HCT116 (cell line): Measurements from ENCODE around the gene DBR1. TPM values are rescaled to one million over a fixed set of nuclear protein-coding genes. Genes with fewer than 3 reads are reported as not detected.

ENCODE experiments used
- ATAC-seq: fragments of 200-7000 bp; cut with Tn5 transposase; 2 replicates; pipeline ENCODE4 v1.9.1; 2020; ENCODE audit warnings: mild to moderate bottlenecking, moderate library complexity
- BruUV-seq: library from RNA; stranded (reverse); fragments of 400-500 nt; replicated peaks from 2 replicates; lab custom pipeline; 2021; lab: Mats Ljungman, UMichigan
- CTCF ChIA-PET: fragments of 300-600 bp; sonication (Branson Sonifier 250); formaldehyde crosslinking; loops from one replicate; lab custom pipeline; 2021; ENCODE audit warnings: antibody characterized with exemption; lab: Charles Lee
- POLR2A ChIA-PET: fragments of 300-600, 350-600 bp; sonication (Branson Sonifier 250); formaldehyde crosslinking; loops from one replicate; lab custom pipeline; 2021; ENCODE audit warnings: antibody characterized with exemption; lab: Charles Lee
- RAD21 ChIA-PET, 2 experiments: fragments of 300-600 bp; sonication (Branson Sonifier 250); formaldehyde crosslinking; loops; one replicate each; lab custom pipeline; 2023; ENCODE audit warnings: low total read pairs in 2 of 2; ENCODE audit not compliant: uncharacterized antibody in 2 of 2, unreplicated experiment in 2 of 2, low non-redundant PET in 1 of 2; lab: Charles Lee
- DNase-seq: peaks from one replicate; pipeline ENCODE4 v3.0.0-alpha.2; 2010; ENCODE audit warnings: low read depth, low spot score
- H2AFZ ChIP-seq: fragments of 200-600 bp; shearing (Covaris generic), sonication (generic); 2 replicates; pipeline ENCODE4 v1.6.1; 2017; ENCODE audit warnings: low read depth, mixed run types, mixed read lengths, antibody characterized with exemption, low read length; ENCODE audit not compliant: poor library complexity, severe bottlenecking
- H3K27ac ChIP-seq: 2 replicates; pipeline ENCODE4 v1.5.1; 2012; ENCODE audit warnings: low read depth, low read length
- H3K27me3 ChIP-seq: fragments of 200-600 bp; sonication (generic); 2 replicates; pipeline ENCODE4 v1.6.1; 2016; ENCODE audit warnings: mixed run types, low read length, mixed read lengths; ENCODE audit not compliant: insufficient read depth
- H3K36me3 ChIP-seq, 2 experiments: fragments of 200-500 bp in 1 of 2; fragments of 200-600 bp in 1 of 2; sonication (Bioruptor generic) in 1 of 2; sonication (generic) in 1 of 2; 2 replicates each; pipeline versions ENCODE4 v1.5.1 to v1.6.1; 2014 to 2016; ENCODE audit warnings: low read length in 2 of 2, inconsistent platforms in 1 of 2, mixed read lengths in 1 of 2, mixed run types in 1 of 2; ENCODE audit not compliant: insufficient read depth in 2 of 2, control insufficient read depth in 1 of 2
- H3K4me1 ChIP-seq, 2 experiments: fragments of 200-600 bp in 1 of 2; sonication (generic) in 1 of 2; 2 replicates each; pipeline versions ENCODE4 v1.5.1 to v1.6.1; 2012 to 2017; ENCODE audit warnings: low read length in 2 of 2, inconsistent platforms in 1 of 2, mild to moderate bottlenecking in 1 of 2, mixed read lengths in 1 of 2, mixed run types in 1 of 2, moderate library complexity in 1 of 2; ENCODE audit not compliant: insufficient read depth in 2 of 2, control insufficient read depth in 1 of 2
- H3K4me2 ChIP-seq: fragments of 200-600 bp; sonication (generic); 2 replicates; pipeline ENCODE4 v1.6.1; 2017; ENCODE audit warnings: mixed run types, low read length, mixed read lengths
- H3K4me3 ChIP-seq, 2 experiments: fragments of 200-600 bp in 1 of 2; sonication (generic) in 1 of 2; replicated peaks in 1 of 2; 2 replicates each; pipeline ENCODE4 v1.5.1; 2011 to 2016; ENCODE audit warnings: low read length in 2 of 2, control low read depth in 1 of 2, low read depth in 1 of 2, mild to moderate bottlenecking in 1 of 2, mixed read lengths in 1 of 2, mixed run types in 1 of 2
- H3K79me2 ChIP-seq: fragments of 200-600 bp; sonication (generic); 2 replicates; pipeline ENCODE4 v1.6.1; 2017; ENCODE audit warnings: mild to moderate bottlenecking, mixed run types, low read length, moderate library complexity, mixed read lengths; ENCODE audit not compliant: insufficient read depth
- H3K9ac ChIP-seq: fragments of 200-600 bp; sonication (generic); 2 replicates; pipeline ENCODE4 v1.6.1; 2016; ENCODE audit warnings: low read length, mixed read lengths
- H3K9me2 ChIP-seq: fragments of 200-600 bp; sonication (generic), shearing (Covaris generic); 2 replicates; pipeline ENCODE4 v1.6.1; 2017; ENCODE audit warnings: mixed run types, mild to moderate bottlenecking, moderate library complexity; ENCODE audit not compliant: insufficient read depth
- H3K9me3 ChIP-seq, 2 experiments: fragments of 200-500 bp in 1 of 2; fragments of 200-600 bp in 1 of 2; sonication (Bioruptor generic) in 1 of 2; sonication (generic) in 1 of 2; 2 replicates each; pipeline ENCODE4 v1.6.1; 2014 to 2017; ENCODE audit warnings: low read length in 2 of 2, mixed read lengths in 2 of 2, inconsistent platforms in 1 of 2, low read depth in 1 of 2, mild to moderate bottlenecking in 1 of 2, mixed run types in 1 of 2, moderate library complexity in 1 of 2; ENCODE audit not compliant: control insufficient read depth in 1 of 2, insufficient read depth in 1 of 2
- H4K20me1 ChIP-seq: fragments of 200-600 bp; sonication (generic), shearing (Covaris generic); 2 replicates; pipeline ENCODE4 v1.6.1; 2017; ENCODE audit warnings: mixed run types, mild to moderate bottlenecking, moderate library complexity; ENCODE audit not compliant: insufficient read depth
- CBX3 ChIP-seq: IDR thresholded peaks from 2 replicates; pipeline ENCODE4 v1.6.1; 2012; ENCODE audit warnings: low read depth
- ELF1 ChIP-seq: IDR thresholded peaks from 2 replicates; pipeline ENCODE4 v1.6.1; 2012; ENCODE audit warnings: low read depth, borderline replicate concordance
- EZH2phosphoT487 ChIP-seq: fragments of 200-600 bp; IDR thresholded peaks from 2 replicates; pipeline ENCODE4 v1.6.1; 2018; ENCODE audit warnings: antibody characterized with exemption, borderline replicate concordance
- JUND ChIP-seq: IDR thresholded peaks from 2 replicates; pipeline ENCODE4 v1.6.1; 2012
- POLR2A ChIP-seq: IDR thresholded peaks from 2 replicates; pipeline ENCODE4 v1.7.0; 2011; ENCODE audit warnings: borderline replicate concordance; ENCODE audit not compliant: insufficient read depth, insufficient read length; ENCODE audit errors: extremely low read depth
- POLR2AphosphoS5 ChIP-seq: IDR thresholded peaks from 2 replicates; pipeline ENCODE4 v1.6.1; 2011; ENCODE audit warnings: mild to moderate bottlenecking, low read depth, low read length, moderate library complexity
- RAD21 ChIP-seq: IDR thresholded peaks from 2 replicates; pipeline ENCODE4 v1.6.1; 2012; ENCODE audit warnings: low read depth, mild to moderate bottlenecking
- SIN3A ChIP-seq: IDR thresholded peaks from 2 replicates; pipeline ENCODE4 v1.6.1; 2012; ENCODE audit warnings: low read depth
- SRF ChIP-seq: IDR thresholded peaks from 2 replicates; pipeline ENCODE4 v1.6.1; 2012; ENCODE audit warnings: low read depth
- TCF7L2 ChIP-seq: IDR thresholded peaks from 2 replicates; pipeline ENCODE4 v1.7.0; 2011; ENCODE audit warnings: borderline replicate concordance, inconsistent platforms; ENCODE audit not compliant: insufficient read depth, insufficient read length; ENCODE audit errors: extremely low read depth
- ZNF274 ChIP-seq: fragments of 200-500 bp; sonication (Bioruptor generic); IDR thresholded peaks from 2 replicates; pipeline ENCODE4 v1.6.1; 2014; ENCODE audit warnings: mild to moderate bottlenecking, low read depth, low read length, inconsistent platforms
- intact Hi-C: fragments of 100-400 bp; cut with micrococcal nuclease; formaldehyde crosslinking; loops from 2 replicates; pipeline ENCODE4 v1.10.0; 2022
- total RNA-seq: library from RNA; stranded (reverse); gene quantifications from one replicate; pipeline ENCODE4 v1.2.1, GENCODE V29; 2021; ENCODE audit not compliant: unreplicated experiment
- TF ChIP-seq, protein P1 (sequence below): IDR thresholded peaks from 2 replicates; pipeline ENCODE4 v1.6.1; 2012; ENCODE audit warnings: low read depth
- TF ChIP-seq, protein P2 (sequence below): IDR thresholded peaks from 2 replicates; pipeline ENCODE4 v1.6.1; 2012

The DBR1 gene
- total RNA-seq, 1 experiment from 2014 or later: 21.6 TPM

DNA sequence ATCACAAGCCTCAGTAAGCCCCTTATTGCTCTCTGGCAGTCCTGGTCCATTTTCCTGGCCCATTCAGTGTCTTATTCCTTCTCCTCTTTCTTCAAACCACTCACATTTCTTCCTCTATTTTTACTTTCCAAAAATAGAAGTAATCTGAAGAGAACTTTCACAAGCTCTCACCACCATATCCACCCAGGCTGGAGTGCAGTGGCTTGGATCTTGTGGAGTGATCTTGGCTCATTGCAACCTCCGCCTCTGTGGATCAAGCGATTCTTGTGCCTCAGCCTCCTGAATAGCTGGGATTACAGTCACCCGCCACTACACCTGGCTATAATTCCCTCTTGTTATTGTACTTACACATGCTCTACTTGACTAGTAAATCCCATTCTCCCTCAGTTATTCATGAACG is 29.2 kb upstream of the DBR1 start:
- no peak overlapping the region for H3K4me2 ChIP-seq
- TF ChIP-seq CBX3: no peak
- TF ChIP-seq SRF: no peak
- TF ChIP-seq ZNF274: no peak
- no peak for TF ChIP-seq RAD21
- TF ChIP-seq, protein P1, sequence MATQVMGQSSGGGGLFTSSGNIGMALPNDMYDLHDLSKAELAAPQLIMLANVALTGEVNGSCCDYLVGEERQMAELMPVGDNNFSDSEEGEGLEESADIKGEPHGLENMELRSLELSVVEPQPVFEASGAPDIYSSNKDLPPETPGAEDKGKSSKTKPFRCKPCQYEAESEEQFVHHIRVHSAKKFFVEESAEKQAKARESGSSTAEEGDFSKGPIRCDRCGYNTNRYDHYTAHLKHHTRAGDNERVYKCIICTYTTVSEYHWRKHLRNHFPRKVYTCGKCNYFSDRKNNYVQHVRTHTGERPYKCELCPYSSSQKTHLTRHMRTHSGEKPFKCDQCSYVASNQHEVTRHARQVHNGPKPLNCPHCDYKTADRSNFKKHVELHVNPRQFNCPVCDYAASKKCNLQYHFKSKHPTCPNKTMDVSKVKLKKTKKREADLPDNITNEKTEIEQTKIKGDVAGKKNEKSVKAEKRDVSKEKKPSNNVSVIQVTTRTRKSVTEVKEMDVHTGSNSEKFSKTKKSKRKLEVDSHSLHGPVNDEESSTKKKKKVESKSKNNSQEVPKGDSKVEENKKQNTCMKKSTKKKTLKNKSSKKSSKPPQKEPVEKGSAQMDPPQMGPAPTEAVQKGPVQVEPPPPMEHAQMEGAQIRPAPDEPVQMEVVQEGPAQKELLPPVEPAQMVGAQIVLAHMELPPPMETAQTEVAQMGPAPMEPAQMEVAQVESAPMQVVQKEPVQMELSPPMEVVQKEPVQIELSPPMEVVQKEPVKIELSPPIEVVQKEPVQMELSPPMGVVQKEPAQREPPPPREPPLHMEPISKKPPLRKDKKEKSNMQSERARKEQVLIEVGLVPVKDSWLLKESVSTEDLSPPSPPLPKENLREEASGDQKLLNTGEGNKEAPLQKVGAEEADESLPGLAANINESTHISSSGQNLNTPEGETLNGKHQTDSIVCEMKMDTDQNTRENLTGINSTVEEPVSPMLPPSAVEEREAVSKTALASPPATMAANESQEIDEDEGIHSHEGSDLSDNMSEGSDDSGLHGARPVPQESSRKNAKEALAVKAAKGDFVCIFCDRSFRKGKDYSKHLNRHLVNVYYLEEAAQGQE: no peak
- TF ChIP-seq TCF7L2: no peak
- TF ChIP-seq JUND: no peak
- TF ChIP-seq, protein P2, sequence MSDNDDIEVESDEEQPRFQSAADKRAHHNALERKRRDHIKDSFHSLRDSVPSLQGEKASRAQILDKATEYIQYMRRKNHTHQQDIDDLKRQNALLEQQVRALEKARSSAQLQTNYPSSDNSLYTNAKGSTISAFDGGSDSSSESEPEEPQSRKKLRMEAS: no peak
- no peak for TF ChIP-seq EZH2phosphoT487
- no peak for TF ChIP-seq POLR2A
- TF ChIP-seq POLR2AphosphoS5: no peak
- no peak for TF ChIP-seq SIN3A
- TF ChIP-seq ELF1: no peak
- TF ChIP-seq, all 23 proteins: peak for 0
- Histone ChIP-seq H3K4me3 (no peak overlapping the region), H3K9ac (no peak overlapping the region), H3K27me3 (no peaks in the 10 kb centered on the region), H3K4me1 (no peaks in the 10 kb centered on the region), H3K9me2 (no peaks in the 10 kb centered on the region), H3K9me3 (no peaks in the 10 kb centered on the region), H3K27ac (no peak overlapping the region), H3K36me3 (no peaks in the 10 kb centered on the region), H3K79me2 (peaks cover 94% of the 10 kb centered on the region), H2AFZ (no peak overlapping the region), H4K20me1 (peaks cover 18% of the 10 kb centered on the region; the same call in 1 of the 2 replicates)
- intact Hi-C loops: no loop called here
- CTCF ChIA-PET: no interaction called here
- RAD21 ChIA-PET: no interaction called here
- ATAC-seq (no peak), DNase-seq (no peak)
- BruUV-seq: no TSS peak
- POLR2A ChIA-PET: no interaction called here
